ENCODE data around the gene NPHS2.
"Not testable (repeated sequence)": the region's sequence is repeated elsewhere in the genome, so short reads cannot be mapped to it uniquely, and the experiment has no call there.

NPHS2 gene

GRCh38 chr1:179547021-179547535 lies 28.7 kb downstream of the NPHS2 start:
- no peak for DNase-seq (ENCODE audit: low read depth in 1 of 2, low spot score in 1 of 2)

DNA sequence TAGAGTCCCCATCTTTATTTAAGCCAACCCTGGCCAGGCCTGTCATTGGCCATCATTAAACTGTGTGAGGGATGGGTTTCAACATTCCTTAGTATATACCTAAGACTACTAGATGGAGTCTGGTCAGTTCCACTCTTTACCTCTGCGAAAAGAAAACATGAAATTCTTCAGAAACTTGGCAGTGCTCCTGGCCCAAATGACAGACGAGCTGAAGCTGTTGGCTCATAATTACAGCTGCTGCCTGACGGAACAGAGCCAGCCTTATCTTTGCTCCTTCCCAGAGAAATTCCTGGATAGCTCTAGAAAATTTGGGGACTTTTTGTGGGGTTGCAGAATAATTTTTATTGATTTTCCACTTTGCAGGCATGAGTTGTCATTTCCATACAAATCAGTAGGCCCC lies 30.4 kb downstream of the NPHS2 start:
- DNase-seq (ENCODE audit: low read depth in 1 of 2, low spot score in 1 of 2), result no peak

DNA sequence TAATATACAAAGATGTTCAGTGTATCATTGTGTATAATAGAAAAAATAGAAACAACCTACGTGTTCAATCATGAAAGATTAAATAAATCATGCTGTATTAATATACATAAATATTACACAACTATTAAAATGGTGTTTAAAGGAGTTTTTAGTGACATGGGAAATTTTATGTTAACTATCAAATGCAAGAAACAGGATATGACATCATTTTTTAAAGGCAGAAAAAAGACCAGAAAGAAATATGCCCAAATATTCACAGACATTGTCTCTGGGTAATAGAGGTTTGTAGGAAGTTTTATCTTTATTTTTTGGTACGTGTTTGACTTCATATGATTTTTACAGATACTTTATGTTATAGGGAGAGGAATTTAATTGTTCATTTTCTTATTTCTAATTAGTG lies 34.0 kb downstream of the NPHS2 start:
- no peak for DNase-seq (ENCODE audit: low read depth in 1 of 2, low spot score in 1 of 2)

GRCh38 chr1:179530352-179530751 lies 45.4 kb downstream of the NPHS2 start:
- DNase-seq (ENCODE audit: low read depth in 1 of 2, low spot score in 1 of 2), result no peak

DNA sequence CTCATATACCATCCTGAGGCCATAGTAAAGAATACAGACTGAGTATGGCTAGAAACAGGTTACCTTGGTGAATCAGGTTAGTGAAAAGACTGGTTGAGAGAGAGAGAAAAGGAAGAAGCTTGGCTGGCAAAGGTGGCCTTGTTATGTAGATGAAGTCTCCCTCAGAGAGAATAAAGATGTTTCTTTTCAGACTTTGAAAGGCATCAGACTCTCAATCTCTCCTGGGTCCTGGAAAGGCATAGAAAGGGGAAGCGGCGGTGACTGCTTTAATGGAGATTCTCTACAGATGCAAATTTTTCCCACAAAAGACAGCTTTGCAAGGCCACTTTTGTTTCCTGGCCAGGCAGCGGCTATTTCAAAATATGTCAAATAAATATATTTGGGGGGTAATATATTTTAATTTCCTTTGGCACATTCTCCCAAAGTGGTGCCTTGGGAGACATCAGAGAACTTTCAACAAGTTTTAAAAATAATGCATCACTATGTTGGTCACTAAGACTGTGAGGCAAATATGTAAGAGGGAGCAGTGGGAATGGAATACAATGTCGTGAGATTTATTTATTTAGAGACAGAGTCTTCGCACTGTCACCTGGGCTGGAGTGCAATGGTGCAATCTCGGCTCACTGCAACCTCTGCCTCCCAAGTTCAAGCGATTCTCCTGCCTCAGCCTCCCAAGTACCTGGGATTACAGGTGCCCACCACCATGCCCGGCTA lies 46.1 kb downstream of the NPHS2 start:
- DNase-seq (ENCODE audit: low read depth in 1 of 2, low spot score in 1 of 2), result no peak

DNA sequence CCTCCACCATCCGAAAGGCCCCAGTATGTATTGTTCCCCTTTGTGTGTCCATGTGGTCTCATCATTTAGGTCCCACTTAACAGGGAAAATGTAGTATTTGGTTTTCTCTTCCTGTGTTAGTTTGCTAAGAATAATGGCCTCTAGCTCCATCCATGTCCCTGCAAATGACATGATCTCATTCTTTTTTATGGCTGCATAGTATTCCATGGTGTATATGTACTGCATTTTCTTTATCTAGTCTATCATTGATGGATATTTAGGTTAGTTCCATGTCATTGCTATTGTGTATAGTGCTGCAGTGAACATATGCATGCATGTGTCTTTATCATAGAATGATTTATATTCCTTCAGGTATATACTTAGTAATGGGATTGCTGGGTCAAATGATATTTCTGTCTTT lies 57.2 kb downstream of the NPHS2 start:
- not testable (repeated sequence) for DNase-seq (ENCODE audit: low read depth in 1 of 2, low spot score in 1 of 2)

DNA sequence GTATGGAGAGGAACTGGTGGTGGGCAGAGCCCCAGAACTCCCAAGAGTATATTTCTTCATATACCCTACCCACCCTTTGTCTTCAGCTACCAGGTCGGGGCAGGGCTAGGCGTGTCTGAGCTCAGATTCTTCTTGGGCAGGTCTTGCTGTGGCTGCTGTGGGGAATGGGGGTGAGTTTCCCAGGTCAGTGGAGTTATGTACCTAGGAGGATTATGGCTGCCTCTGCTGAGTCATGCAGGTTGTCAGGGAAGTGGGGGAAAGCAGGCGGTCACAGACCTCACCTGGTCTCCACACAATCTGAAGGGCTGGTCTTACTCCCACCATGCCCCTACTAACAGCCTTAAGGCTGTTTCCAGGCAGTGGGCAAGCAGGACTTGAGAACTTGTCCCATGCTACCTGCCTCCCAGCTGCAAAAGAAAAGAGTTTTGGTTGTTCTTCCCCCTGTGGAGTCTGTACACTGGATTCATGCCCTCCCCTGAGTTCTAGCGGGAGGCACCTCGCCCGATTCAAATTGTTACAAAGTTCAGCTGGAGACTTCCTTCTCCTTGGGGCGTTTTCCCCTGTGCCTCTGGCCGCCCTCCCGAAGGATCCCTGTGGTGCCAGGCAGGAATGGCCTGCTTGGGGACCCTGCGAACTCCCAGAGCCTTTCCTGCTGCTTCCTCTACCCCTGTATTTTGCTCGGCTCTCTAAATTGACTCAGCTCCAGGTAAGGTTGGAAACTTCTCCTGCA lies 58.6 kb downstream of the NPHS2 start:
- DNase-seq (ENCODE audit: low read depth in 1 of 2, low spot score in 1 of 2), result no peak

- no peak for DNase-seq (ENCODE audit: low read depth in 1 of 2, low spot score in 1 of 2)
Observed at GRCh38 chr1:179510038-179510437, 65.7 kb downstream of the NPHS2 start.

- DNase-seq (ENCODE audit: low read depth in 1 of 2, low spot score in 1 of 2), result no peak
Observed at GRCh38 chr1:179509384-179509783, 66.4 kb downstream of the NPHS2 start.

DNA sequence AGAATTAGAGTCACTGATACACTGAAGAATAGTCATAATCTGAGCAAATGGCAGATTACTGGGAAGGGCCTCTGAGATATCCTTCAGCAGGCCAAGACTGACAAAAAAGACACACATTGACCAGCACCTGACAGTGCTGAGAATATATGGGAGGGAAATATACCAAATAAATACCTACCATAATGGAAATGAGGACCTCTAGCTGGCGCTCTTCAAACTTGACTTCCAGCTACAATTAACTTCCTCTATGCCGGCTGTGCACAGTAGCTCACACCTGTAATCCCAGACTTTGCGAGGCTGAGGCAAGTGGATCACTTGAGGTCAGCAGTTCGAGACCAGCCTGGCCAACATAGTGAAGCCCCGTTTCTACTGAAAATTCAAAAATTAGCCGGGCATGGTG lies 69.5 kb downstream of the NPHS2 start:
- DNase-seq (ENCODE audit: low read depth in 1 of 2, low spot score in 1 of 2), result no peak

All from activated CD4-positive, alpha-beta T cell treated with anti-CD3 and anti-CD28 coated beads, Interleukin-2, amount 50 U/mL, for 24 hours (primary cell).